ENCODE results near the gene APBA2.
"Not testable (repeated sequence)": the region's sequence is repeated elsewhere in the genome, so short reads cannot be mapped to it uniquely, and the experiment has no call there.

The APBA2 gene

GRCh38 chr15:28998511-28998910 lies 112.7 kb downstream of the APBA2 start:
- no peak for DNase-seq (ENCODE audit: low read depth)

- no peak for DNase-seq (ENCODE audit: low read depth)
These were observed 117.5 kb downstream of the APBA2 start for GRCh38 chr15:29003191-29003839.

GRCh38 chr15:29003840-29004233 lies 118.1 kb downstream of the APBA2 start:
- DNase-seq (ENCODE audit: low read depth), result no peak

- no peak for DNase-seq (ENCODE audit: low read depth)
These were observed 120.2 kb downstream of the APBA2 start for GRCh38 chr15:29005931-29006330.

GRCh38 chr15:29008846-29009245 lies 123.1 kb downstream of the APBA2 start:
- DNase-seq (ENCODE audit: low read depth), result no peak

- no peak for DNase-seq (ENCODE audit: low read depth)
These were observed 126.3 kb downstream of the APBA2 start for GRCh38 chr15:29012097-29012496.

- DNase-seq (ENCODE audit: low read depth), result no peak
These were observed 128.7 kb downstream of the APBA2 start for GRCh38 chr15:29014493-29014892.

- no peak for DNase-seq (ENCODE audit: low read depth)
These were observed 130.7 kb downstream of the APBA2 start for GRCh38 chr15:29016518-29016917.

- DNase-seq (ENCODE audit: low read depth), result no peak
These were observed 132.5 kb downstream of the APBA2 start for GRCh38 chr15:29018120-29018805.

GRCh38 chr15:29018995-29019976 lies 133.5 kb downstream of the APBA2 start:
- DNase-seq (ENCODE audit: low read depth), result no peak

GRCh38 chr15:29021857-29022256 lies 136.1 kb downstream of the APBA2 start:
- no peak for DNase-seq (ENCODE audit: low read depth)

GRCh38 chr15:29024662-29025061 lies 138.9 kb downstream of the APBA2 start:
- no peak for DNase-seq (ENCODE audit: low read depth)

GRCh38 chr15:29025411-29025810 lies 139.6 kb downstream of the APBA2 start:
- DNase-seq (ENCODE audit: low read depth), result not testable (repeated sequence)

- DNase-seq (ENCODE audit: low read depth), result not testable (repeated sequence)
These were observed 142.4 kb downstream of the APBA2 start for GRCh38 chr15:29028158-29028557.

- no peak for DNase-seq (ENCODE audit: low read depth)
These were observed 143.9 kb downstream of the APBA2 start for GRCh38 chr15:29029651-29030195.

GRCh38 chr15:29031502-29032228 lies 145.9 kb downstream of the APBA2 start:
- DNase-seq (ENCODE audit: low read depth), result no peak

GRCh38 chr15:29032229-29032625 lies 146.5 kb downstream of the APBA2 start:
- no peak for DNase-seq (ENCODE audit: low read depth)

- DNase-seq (ENCODE audit: low read depth), result no peak
These were observed 147.0 kb downstream of the APBA2 start for GRCh38 chr15:29032751-29033150.

GRCh38 chr15:29034151-29034550 lies 148.4 kb downstream of the APBA2 start:
- no peak for DNase-seq (ENCODE audit: low read depth)

- DNase-seq (ENCODE audit: low read depth), result no peak
These were observed 149.0 kb downstream of the APBA2 start for GRCh38 chr15:29034593-29035335.

Measured in activated gamma-delta T cell treated with anti-CD3 and anti-CD28 coated beads, Interleukin-2, amount 50 U/mL, for 16 hours (primary cell).